Liver (tissue), 9 donors: ENCODE measurements around the gene ST7. TPM values are rescaled to one million over a fixed set of nuclear protein-coding genes. Genes with fewer than 3 reads are reported as not detected.

Experiments
- DNase-seq: peaks from one replicate; pipeline ENCODE4 v3.0.0-alpha.2; 2017; ENCODE audit warnings: low spot score
- H3K27ac ChIP-seq, 2 donors: one replicate each; pipeline ENCODE4 v1.7.0; 2013; ENCODE audit warnings: inconsistent platforms in 2 of 2, low read length in 2 of 2, control low read depth in 1 of 2, low read depth in 1 of 2, mild to moderate bottlenecking in 1 of 2
- H3K27me3 ChIP-seq, 4 donors: one replicate each; pipeline versions ENCODE4 v1.6.1 to v1.7.0; 2013; ENCODE audit warnings: low read length in 3 of 4, inconsistent platforms in 1 of 4, mild to moderate bottlenecking in 1 of 4, moderate library complexity in 1 of 4; ENCODE audit not compliant: control insufficient read depth in 4 of 4, insufficient read depth in 4 of 4
- H3K36me3 ChIP-seq, 4 donors: one replicate each; pipeline versions ENCODE4 v1.6.1 to v1.7.0; 2013; ENCODE audit warnings: low read length in 3 of 4, mild to moderate bottlenecking in 3 of 4, low read depth in 1 of 4, moderate library complexity in 1 of 4; ENCODE audit not compliant: control insufficient read depth in 4 of 4, insufficient read depth in 3 of 4
- H3K4me1 ChIP-seq, 4 donors: one replicate each; pipeline versions ENCODE4 v1.6.1 to v1.7.0; 2013; ENCODE audit warnings: low read length in 3 of 4, mild to moderate bottlenecking in 3 of 4, moderate library complexity in 1 of 4; ENCODE audit not compliant: control insufficient read depth in 4 of 4, insufficient read depth in 4 of 4
- H3K4me3 ChIP-seq, 3 donors: one replicate each; pipeline versions ENCODE4 v1.6.1 to v1.7.0; 2013; ENCODE audit warnings: low read length in 3 of 3, control low read depth in 1 of 3, low read depth in 1 of 3, mild to moderate bottlenecking in 1 of 3
- H3K9ac ChIP-seq, 2 donors: one replicate each; pipeline ENCODE4 v1.7.0; 2013; ENCODE audit warnings: low read length in 2 of 2, mild to moderate bottlenecking in 2 of 2, moderate library complexity in 2 of 2, control low read depth in 1 of 2, low read depth in 1 of 2
- H3K9me3 ChIP-seq, 4 donors: one replicate each; pipeline versions ENCODE4 v1.6.1 to v1.7.0; 2013; ENCODE audit warnings: low read length in 3 of 4; ENCODE audit not compliant: control insufficient read depth in 4 of 4
- EGR1 ChIP-seq, 2 donors: IDR thresholded peaks; 2 replicates each; pipeline ENCODE4 v1.6.1; 2016 to 2018; ENCODE audit warnings: antibody characterized with exemption in 2 of 2, low read depth in 2 of 2
- FOXA1 ChIP-seq: IDR thresholded peaks from 2 replicates; pipeline ENCODE4 v1.6.1; 2016; ENCODE audit warnings: antibody characterized with exemption
- FOXA2 ChIP-seq: IDR thresholded peaks from 2 replicates; pipeline ENCODE4 v1.6.1; 2016; ENCODE audit warnings: antibody characterized with exemption
- GABPA ChIP-seq, 2 donors: IDR thresholded peaks in 1 of 2; conservative IDR thresholded peaks in 1 of 2; 2 replicates each; pipeline ENCODE4 v1.6.1; 2016; ENCODE audit warnings: antibody characterized with exemption in 2 of 2, mild to moderate bottlenecking in 1 of 2, moderate library complexity in 1 of 2
- HNF4A ChIP-seq, 2 donors: conservative IDR thresholded peaks; 2 replicates each; pipeline ENCODE4 v1.6.1; 2016; ENCODE audit warnings: antibody characterized with exemption in 2 of 2, mild to moderate bottlenecking in 2 of 2
- HNF4G ChIP-seq: IDR thresholded peaks from 2 replicates; pipeline ENCODE4 v1.6.1; 2016; ENCODE audit warnings: antibody characterized with exemption
- JUND ChIP-seq, 2 donors: IDR thresholded peaks; 2 replicates each; pipeline ENCODE4 v1.6.1; 2016; ENCODE audit warnings: antibody characterized with exemption in 2 of 2
- RAD21 ChIP-seq, 2 donors: IDR thresholded peaks; 2 replicates each; pipeline ENCODE4 v1.6.1; 2016; ENCODE audit warnings: antibody characterized with exemption in 2 of 2, mild to moderate bottlenecking in 2 of 2
- RXRA ChIP-seq, 2 donors: IDR thresholded peaks; 2 replicates each; pipeline ENCODE4 v1.6.1; 2017 to 2018; ENCODE audit warnings: antibody characterized with exemption in 2 of 2, mild to moderate bottlenecking in 1 of 2
- SP1 ChIP-seq: IDR thresholded peaks from 2 replicates; pipeline ENCODE4 v1.6.1; 2018; ENCODE audit warnings: antibody characterized with exemption, mild to moderate bottlenecking
- TAF1 ChIP-seq: conservative IDR thresholded peaks from 2 replicates; pipeline ENCODE4 v1.6.1; 2016; ENCODE audit warnings: antibody characterized with exemption, mild to moderate bottlenecking
- YY1 ChIP-seq: IDR thresholded peaks from 2 replicates; pipeline ENCODE4 v1.6.1; 2016; ENCODE audit warnings: antibody characterized with exemption, mild to moderate bottlenecking
- WGBS: extraction: QIAGEN DNeasy Blood & Tissue Kit; methylation state at CpG from one replicate; pipeline ENCODE4 v1.1.7; 2013; 5-methylcytosine and 5-hydroxymethylcytosine counted together
- polyA plus RNA-seq, 2 donors: library from polyadenylated mRNA; stranded (reverse) in 1 of 2; unstranded in 1 of 2; fragments of 200-250 nt in 1 of 2; fragments of >200 nt in 1 of 2; fragmentation: Nextera tagmentation in 1 of 2; extraction: Ambion mirVana in 1 of 2; gene quantifications; one replicate each; pipeline versions ENCODE4 v1.2.1 to v1.2.3, GENCODE V29; 2013 to 2015
- total RNA-seq, 2 donors: library from RNA; depleted of rRNA; stranded (reverse); fragments of >200 nt; gene quantifications; one replicate each; pipeline ENCODE4 v1.2.3, GENCODE V29; 2014
- TF ChIP-seq, protein P1 (sequence below): IDR thresholded peaks from 2 replicates; pipeline ENCODE4 v1.6.1; 2016; ENCODE audit warnings: antibody characterized with exemption
- TF ChIP-seq, protein P2 (sequence below): IDR thresholded peaks from 2 replicates; pipeline ENCODE4 v1.6.1; 2016; ENCODE audit warnings: antibody characterized with exemption, mild to moderate bottlenecking
- TF ChIP-seq, protein P3 (sequence below): fragments of 150-350 bp; IDR thresholded peaks from 2 replicates; pipeline ENCODE4 v1.5.1; 2017; ENCODE audit warnings: improper control_type of control experiment, low read depth, low read length; ENCODE audit not compliant: missing input control
- TF ChIP-seq, protein P4 (sequence below): IDR thresholded peaks from 2 replicates; pipeline ENCODE4 v1.6.1; 2016; ENCODE audit warnings: antibody characterized with exemption
- TF ChIP-seq, protein P5 (sequence below): IDR thresholded peaks from 2 replicates; pipeline ENCODE4 v1.6.1; 2016; ENCODE audit warnings: antibody characterized with exemption
- donor health status: healthy.
- donor health status: healthy.
- donor health status: healthy.
- donor health status: healthy.
- donor health status: healthy.

ST7 gene
- total and polyA plus RNA-seq, 4 donors = 13.5 to 30.7 (median 22.6) TPM

DNA sequence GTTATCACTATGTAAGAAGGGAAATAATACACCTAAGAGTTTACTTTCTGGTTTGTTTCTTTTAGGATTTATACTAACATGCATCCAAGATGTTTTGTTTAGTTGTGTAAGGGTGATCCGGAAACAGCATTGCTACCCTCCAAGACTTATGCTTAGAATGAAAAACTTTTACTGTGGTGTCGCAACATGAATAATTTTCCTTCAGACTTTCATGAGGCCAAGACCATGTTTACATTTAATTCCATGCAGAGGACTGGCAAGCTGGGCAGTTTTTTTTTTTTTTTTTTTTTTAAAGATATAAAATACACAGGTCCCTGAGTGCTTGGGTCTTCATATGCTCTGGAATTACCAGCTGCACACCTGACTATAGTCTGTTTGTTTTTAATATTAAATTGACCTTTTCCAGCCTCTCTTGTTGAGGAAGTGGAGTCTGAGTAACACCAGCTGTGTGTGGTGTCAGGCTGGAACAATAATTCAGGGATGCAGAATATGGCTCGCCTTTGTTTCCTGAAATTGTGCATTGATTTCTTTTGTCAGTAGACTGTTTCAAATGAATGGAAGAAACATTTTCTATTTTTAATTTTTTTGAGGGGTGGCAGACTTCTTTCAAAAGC is 81.7 kb downstream of the ST7 start:
- no peak for DNase-seq
- peaks cover 0 to 9% (median 0%) of the 10 kb centered on the region in 4 donors for H3K9me3 ChIP-seq
- H3K27me3 ChIP-seq = no peaks in the 10 kb centered on the region
- H3K9ac ChIP-seq = no peak overlapping the region
- H3K36me3 ChIP-seq = no peaks in the 10 kb centered on the region
- no peak overlapping the region for H3K4me3 ChIP-seq
- 61% methylated on average over 3 of the region's 3 CpGs for WGBS
- peaks cover 0 to 8% (median 1%) of the 10 kb centered on the region in 4 donors for H3K4me1 ChIP-seq
- no peak for TF ChIP-seq GABPA (IDR thresholded peaks at IDR 0.05 in 1 of 2, conservative IDR thresholded peaks at IDR 0.05 in 1 of 2)
- TF ChIP-seq, protein P1, sequence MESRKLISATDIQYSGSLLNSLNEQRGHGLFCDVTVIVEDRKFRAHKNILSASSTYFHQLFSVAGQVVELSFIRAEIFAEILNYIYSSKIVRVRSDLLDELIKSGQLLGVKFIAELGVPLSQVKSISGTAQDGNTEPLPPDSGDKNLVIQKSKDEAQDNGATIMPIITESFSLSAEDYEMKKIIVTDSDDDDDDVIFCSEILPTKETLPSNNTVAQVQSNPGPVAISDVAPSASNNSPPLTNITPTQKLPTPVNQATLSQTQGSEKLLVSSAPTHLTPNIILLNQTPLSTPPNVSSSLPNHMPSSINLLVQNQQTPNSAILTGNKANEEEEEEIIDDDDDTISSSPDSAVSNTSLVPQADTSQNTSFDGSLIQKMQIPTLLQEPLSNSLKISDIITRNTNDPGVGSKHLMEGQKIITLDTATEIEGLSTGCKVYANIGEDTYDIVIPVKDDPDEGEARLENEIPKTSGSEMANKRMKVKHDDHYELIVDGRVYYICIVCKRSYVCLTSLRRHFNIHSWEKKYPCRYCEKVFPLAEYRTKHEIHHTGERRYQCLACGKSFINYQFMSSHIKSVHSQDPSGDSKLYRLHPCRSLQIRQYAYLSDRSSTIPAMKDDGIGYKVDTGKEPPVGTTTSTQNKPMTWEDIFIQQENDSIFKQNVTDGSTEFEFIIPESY = no peak
- TF ChIP-seq TAF1 = no peak
- no peak for TF ChIP-seq HNF4A (conservative IDR thresholded peaks at IDR 0.05)
- TF ChIP-seq, protein P2, sequence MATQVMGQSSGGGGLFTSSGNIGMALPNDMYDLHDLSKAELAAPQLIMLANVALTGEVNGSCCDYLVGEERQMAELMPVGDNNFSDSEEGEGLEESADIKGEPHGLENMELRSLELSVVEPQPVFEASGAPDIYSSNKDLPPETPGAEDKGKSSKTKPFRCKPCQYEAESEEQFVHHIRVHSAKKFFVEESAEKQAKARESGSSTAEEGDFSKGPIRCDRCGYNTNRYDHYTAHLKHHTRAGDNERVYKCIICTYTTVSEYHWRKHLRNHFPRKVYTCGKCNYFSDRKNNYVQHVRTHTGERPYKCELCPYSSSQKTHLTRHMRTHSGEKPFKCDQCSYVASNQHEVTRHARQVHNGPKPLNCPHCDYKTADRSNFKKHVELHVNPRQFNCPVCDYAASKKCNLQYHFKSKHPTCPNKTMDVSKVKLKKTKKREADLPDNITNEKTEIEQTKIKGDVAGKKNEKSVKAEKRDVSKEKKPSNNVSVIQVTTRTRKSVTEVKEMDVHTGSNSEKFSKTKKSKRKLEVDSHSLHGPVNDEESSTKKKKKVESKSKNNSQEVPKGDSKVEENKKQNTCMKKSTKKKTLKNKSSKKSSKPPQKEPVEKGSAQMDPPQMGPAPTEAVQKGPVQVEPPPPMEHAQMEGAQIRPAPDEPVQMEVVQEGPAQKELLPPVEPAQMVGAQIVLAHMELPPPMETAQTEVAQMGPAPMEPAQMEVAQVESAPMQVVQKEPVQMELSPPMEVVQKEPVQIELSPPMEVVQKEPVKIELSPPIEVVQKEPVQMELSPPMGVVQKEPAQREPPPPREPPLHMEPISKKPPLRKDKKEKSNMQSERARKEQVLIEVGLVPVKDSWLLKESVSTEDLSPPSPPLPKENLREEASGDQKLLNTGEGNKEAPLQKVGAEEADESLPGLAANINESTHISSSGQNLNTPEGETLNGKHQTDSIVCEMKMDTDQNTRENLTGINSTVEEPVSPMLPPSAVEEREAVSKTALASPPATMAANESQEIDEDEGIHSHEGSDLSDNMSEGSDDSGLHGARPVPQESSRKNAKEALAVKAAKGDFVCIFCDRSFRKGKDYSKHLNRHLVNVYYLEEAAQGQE = no peak
- TF ChIP-seq EGR1 (IDR thresholded peaks at IDR 0.05; ENCODE audit: low read depth in 2 of 2) = no peak
- TF ChIP-seq, protein P3, sequence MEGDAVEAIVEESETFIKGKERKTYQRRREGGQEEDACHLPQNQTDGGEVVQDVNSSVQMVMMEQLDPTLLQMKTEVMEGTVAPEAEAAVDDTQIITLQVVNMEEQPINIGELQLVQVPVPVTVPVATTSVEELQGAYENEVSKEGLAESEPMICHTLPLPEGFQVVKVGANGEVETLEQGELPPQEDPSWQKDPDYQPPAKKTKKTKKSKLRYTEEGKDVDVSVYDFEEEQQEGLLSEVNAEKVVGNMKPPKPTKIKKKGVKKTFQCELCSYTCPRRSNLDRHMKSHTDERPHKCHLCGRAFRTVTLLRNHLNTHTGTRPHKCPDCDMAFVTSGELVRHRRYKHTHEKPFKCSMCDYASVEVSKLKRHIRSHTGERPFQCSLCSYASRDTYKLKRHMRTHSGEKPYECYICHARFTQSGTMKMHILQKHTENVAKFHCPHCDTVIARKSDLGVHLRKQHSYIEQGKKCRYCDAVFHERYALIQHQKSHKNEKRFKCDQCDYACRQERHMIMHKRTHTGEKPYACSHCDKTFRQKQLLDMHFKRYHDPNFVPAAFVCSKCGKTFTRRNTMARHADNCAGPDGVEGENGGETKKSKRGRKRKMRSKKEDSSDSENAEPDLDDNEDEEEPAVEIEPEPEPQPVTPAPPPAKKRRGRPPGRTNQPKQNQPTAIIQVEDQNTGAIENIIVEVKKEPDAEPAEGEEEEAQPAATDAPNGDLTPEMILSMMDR = no peak
- no peak for TF ChIP-seq RAD21 (IDR thresholded peaks at IDR 0.05)
- TF ChIP-seq FOXA1 = no peak
- no peak for TF ChIP-seq YY1
- no peak for TF ChIP-seq HNF4G
- TF ChIP-seq, protein P4, sequence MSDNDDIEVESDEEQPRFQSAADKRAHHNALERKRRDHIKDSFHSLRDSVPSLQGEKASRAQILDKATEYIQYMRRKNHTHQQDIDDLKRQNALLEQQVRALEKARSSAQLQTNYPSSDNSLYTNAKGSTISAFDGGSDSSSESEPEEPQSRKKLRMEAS = no peak
- no peak for TF ChIP-seq JUND (IDR thresholded peaks at IDR 0.05)
- no peak for TF ChIP-seq RXRA (IDR thresholded peaks at IDR 0.05)
- TF ChIP-seq, protein P5, sequence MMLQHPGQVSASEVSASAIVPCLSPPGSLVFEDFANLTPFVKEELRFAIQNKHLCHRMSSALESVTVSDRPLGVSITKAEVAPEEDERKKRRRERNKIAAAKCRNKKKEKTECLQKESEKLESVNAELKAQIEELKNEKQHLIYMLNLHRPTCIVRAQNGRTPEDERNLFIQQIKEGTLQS = no peak
- TF ChIP-seq FOXA2 = no peak
- TF ChIP-seq SP1 = no peak
- no peak overlapping the region for H3K27ac ChIP-seq
